HEK293 (cell line): Measurements from ENCODE around the gene DLG3.

ENCODE experiments used
- CTCF ChIP-seq: fragments of 450-650 bp; formaldehyde crosslinking; IDR thresholded peaks from 2 replicates; pipeline ENCODE4 v1.5.1; 2016; ENCODE audit warnings: missing biosample characterization, missing genetic modification characterization
- GLI4 ChIP-seq: fragments of 450-650 bp; formaldehyde crosslinking; IDR thresholded peaks from 2 replicates; pipeline ENCODE4 v1.5.1; 2016; ENCODE audit warnings: missing biosample characterization, missing genetic modification characterization
- REPIN1 ChIP-seq: fragments of 450-650 bp; formaldehyde crosslinking; IDR thresholded peaks from 2 replicates; pipeline ENCODE4 v1.5.1; 2017; ENCODE audit warnings: missing biosample characterization, missing genetic modification characterization, low read depth
- SP2 ChIP-seq: fragments of 450-650 bp; formaldehyde crosslinking; IDR thresholded peaks from 2 replicates; pipeline ENCODE4 v1.5.1; 2016; ENCODE audit warnings: missing biosample characterization, missing genetic modification characterization
- ZBTB20 ChIP-seq: fragments of 450-650 bp; formaldehyde crosslinking; IDR thresholded peaks from 2 replicates; pipeline ENCODE4 v1.5.1; 2016; ENCODE audit warnings: missing biosample characterization, missing genetic modification characterization
- ZNF211 ChIP-seq: fragments of 450-650 bp; formaldehyde crosslinking; IDR thresholded peaks from 2 replicates; pipeline ENCODE4 v1.5.1; 2016; ENCODE audit warnings: low read depth, missing biosample characterization, missing genetic modification characterization
- ZNF274 ChIP-seq, 2 experiments: fragments of 200-500 bp in 1 of 2; fragments of 450-650 bp in 1 of 2; sonication (Bioruptor generic) in 1 of 2; formaldehyde crosslinking in 1 of 2; IDR thresholded peaks; 2 replicates each; pipeline versions ENCODE4 v1.5.1 to v1.6.1; 2014 to 2016; ENCODE audit warnings: borderline replicate concordance in 1 of 2, inconsistent platforms in 1 of 2, low read length in 1 of 2, missing biosample characterization in 1 of 2, missing genetic modification characterization in 1 of 2
- ZNF311 ChIP-seq: fragments of 450-650 bp; formaldehyde crosslinking; IDR thresholded peaks from 2 replicates; pipeline ENCODE4 v1.5.1; 2017; ENCODE audit warnings: missing biosample characterization, missing genetic modification characterization, borderline replicate concordance
- ZNF561 ChIP-seq: fragments of 450-650 bp; IDR thresholded peaks from 2 replicates; pipeline ENCODE4 v1.5.1; 2018; ENCODE audit warnings: missing biosample characterization, missing genetic modification characterization, borderline replicate concordance
- ZNF626 ChIP-seq: fragments of 450-650 bp; sonication (Bioruptor Pico); formaldehyde crosslinking; IDR thresholded peaks from 2 replicates; pipeline ENCODE4 v1.5.1; 2018; ENCODE audit warnings: missing biosample characterization, missing genetic modification characterization, inconsistent platforms
- ZNF670 ChIP-seq: fragments of 450-650 bp; formaldehyde crosslinking; IDR thresholded peaks from 2 replicates; pipeline ENCODE4 v1.5.1; 2016; ENCODE audit warnings: missing biosample characterization, missing genetic modification characterization, low read depth
- ZNF677 ChIP-seq: fragments of 450-650 bp; IDR thresholded peaks from 2 replicates; pipeline ENCODE4 v1.5.0; 2018; ENCODE audit warnings: missing biosample characterization, mild to moderate bottlenecking, missing genetic modification characterization, moderate library complexity
- ZNF747 ChIP-seq: fragments of 450-650 bp; formaldehyde crosslinking; IDR thresholded peaks from 2 replicates; pipeline ENCODE4 v1.5.1; 2016; ENCODE audit warnings: missing biosample characterization, missing genetic modification characterization

GRCh38 chrX:70485466-70485865 is 40.8 kb downstream of the DLG3 start:
- TF ChIP-seq ZNF211 (tag by site-specific recombination) (no peak), REPIN1 (tag by site-specific recombination) (no peak), CTCF (no peak), ZNF274 (IDR thresholded peaks at IDR 0.05; ENCODE audit: low read length) (no peak), ZNF274 (tag by site-specific recombination; IDR thresholded peaks at IDR 0.05; ENCODE audit: borderline replicate concordance) (no peak), SP2 (tag by site-specific recombination) (no peak), ZNF311 (no peak), ZNF747 (tag by site-specific recombination) (no peak), GLI4 (tag by site-specific recombination) (no peak), ZBTB20 (tag by site-specific recombination) (no peak), ZNF677 (tag by site-specific recombination) (no peak), ZNF626 (no peak), ZNF561 (tag by site-specific recombination) (no peak), ZNF670 (tag by site-specific recombination) (no peak)
